Naive thymus-derived CD8-positive, alpha-beta T cell (primary cell): Measurements from ENCODE around the gene TIMM23. TPM values are rescaled to one million over a fixed set of nuclear protein-coding genes. Genes with fewer than 3 reads are reported as not detected.

Experiments
- ATAC-seq, 2 donors: fragments of 150-1000 bp; cut with Tn5 transposase in 1 of 2; sonication (Bioruptor Pico), chemical (Tn5 transposase) in 1 of 2; 1 replicate in 1 of 2; 2 replicates in 1 of 2; pipeline ENCODE4 v1.10.0; 2021; ENCODE audit warnings: mild to moderate bottlenecking in 2 of 2, moderate library complexity in 2 of 2
- POLR2A ChIA-PET: fragments of 350-600 bp; sonication (Branson Sonifier 250); formaldehyde crosslinking; loops from one replicate; lab custom pipeline; 2021; ENCODE audit warnings: antibody characterized with exemption; lab: Charles Lee
- DNase-seq, 10 donors: peaks; one replicate each; pipeline versions ENCODE4 v3.0.0 to v3.0.0-alpha.2; 2020 to 2022
- H3K27ac Mint-ChIP-seq, 10 donors: one replicate each; pipeline ENCODE4 v1.8.0; 2020 to 2022; ENCODE audit warnings: mild to moderate bottlenecking in 10 of 10, mixed read lengths in 10 of 10, moderate library complexity in 4 of 10, inconsistent platforms in 1 of 10
- H3K27me3 Mint-ChIP-seq, 5 donors: one replicate each; pipeline ENCODE4 v1.8.0; 2021 to 2022; ENCODE audit warnings: mixed read lengths in 5 of 5
- H3K36me3 Mint-ChIP-seq, 3 donors: one replicate each; pipeline ENCODE4 v1.8.0; 2020 to 2022; ENCODE audit warnings: mixed read lengths in 3 of 3, mild to moderate bottlenecking in 2 of 3, inconsistent platforms in 1 of 3
- H3K4me1 Mint-ChIP-seq, 4 donors: one replicate each; pipeline ENCODE4 v1.8.0; 2021 to 2022; ENCODE audit warnings: mixed read lengths in 4 of 4
- H3K4me3 Mint-ChIP-seq, 10 donors: one replicate each; pipeline ENCODE4 v1.8.0; 2020 to 2022; ENCODE audit warnings: mild to moderate bottlenecking in 10 of 10, mixed read lengths in 10 of 10, moderate library complexity in 6 of 10, inconsistent platforms in 1 of 10
- H3K9me3 Mint-ChIP-seq, 9 donors: one replicate each; pipeline ENCODE4 v1.8.0; 2020 to 2022; ENCODE audit warnings: mixed read lengths in 9 of 9, mild to moderate bottlenecking in 3 of 9, inconsistent platforms in 1 of 9, moderate library complexity in 1 of 9
- polyA plus RNA-seq, 3 donors: library from polyadenylated mRNA; unstranded; fragments of 300-500 nt; fragmentation: Illumina TruSeq; gene quantifications; one replicate each; pipeline ENCODE4 v1.2.3, GENCODE V29; 2021
- total RNA-seq, 8 experiments: library from RNA in 2 of 8; stranded (reverse) in 2 of 8; gene quantifications; one replicate each; pipeline ENCODE4 v1.2.3 and lab custom pipeline; 2021 to 2026

The TIMM23 gene
- total and polyA plus RNA-seq, 5 experiments from 2014 or later: 25.1 to 53.6 (median 42.7) TPM

DNA sequence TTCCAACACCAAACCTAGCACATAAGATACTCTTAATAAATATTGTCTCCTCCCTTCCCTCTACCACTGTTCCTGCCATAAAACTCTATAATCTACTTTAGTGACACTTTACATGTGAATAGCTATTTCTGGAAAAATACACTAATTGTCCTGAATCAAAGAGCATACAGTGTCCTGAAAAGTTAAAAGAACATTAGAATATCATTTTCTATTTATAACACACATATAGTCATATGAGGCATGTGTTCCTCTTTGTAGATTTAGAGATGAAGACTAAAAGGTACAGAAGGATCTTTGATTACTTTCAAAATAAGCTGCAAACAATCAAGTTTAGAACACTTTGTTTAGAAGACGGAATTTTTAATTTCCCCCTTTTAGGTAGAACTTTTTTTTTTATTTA is 44.5 kb downstream of the TIMM23 start:
- Mint-ChIP-seq H3K4me1 (peaks cover 19 to 54% (median 50%) of the 10 kb centered on the region in 4 donors), H3K36me3 (peaks cover 0 to 63% (median 5%) of the 10 kb centered on the region in 3 donors)

DNA sequence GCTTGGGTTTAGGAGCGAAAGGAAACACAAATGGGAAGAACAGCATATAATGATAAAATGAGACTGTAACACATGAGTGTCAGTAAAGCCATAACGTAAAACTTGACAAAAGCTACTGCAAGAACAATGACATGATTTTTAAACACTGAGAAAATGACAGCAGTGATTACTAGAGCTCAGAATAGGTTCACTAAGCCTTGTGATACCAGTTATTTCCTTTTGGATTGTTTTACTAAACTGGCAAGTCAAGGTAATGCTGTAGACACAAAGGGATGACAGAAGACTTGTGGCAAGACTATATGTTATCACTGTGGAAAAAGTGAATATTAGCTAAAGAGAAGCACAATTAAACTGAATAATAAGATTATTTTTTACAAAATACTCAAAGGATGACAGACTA is 45.4 kb downstream of the TIMM23 start:
- H3K9me3 Mint-ChIP-seq: no peaks in the 10 kb centered on the region
- H3K4me3 Mint-ChIP-seq: peak overlapping the region in 1 of 10 donors; percentile 14
- H3K4me1 Mint-ChIP-seq: peaks cover 23 to 62% (median 57%) of the 10 kb centered on the region in 4 donors
- no peak for ATAC-seq
- no peaks in the 10 kb centered on the region for H3K27me3 Mint-ChIP-seq
- POLR2A ChIA-PET: interaction anchor here (0.6 kb wide), 1 partner anchor 10 kb away, joined by 7 read pairs; no protein-coding TSS in a partner anchor
- DNase-seq: no peak
- peaks cover 0 to 60% (median 5%) of the 10 kb centered on the region in 3 donors for H3K36me3 Mint-ChIP-seq
- H3K27ac Mint-ChIP-seq: peak overlapping the region in 8 of 10 donors; percentile 12 to 84 (median 48)

More for the DNA sequence above, 44.5 kb downstream of the TIMM23 start:
- ATAC-seq (no peak), DNase-seq (no peak)
- POLR2A ChIA-PET: no interaction called here
- peak overlapping the region in 9 of 10 donors; percentile 5 to 82 (median 53) for H3K27ac Mint-ChIP-seq
- no peaks in the 10 kb centered on the region for H3K27me3 Mint-ChIP-seq
- H3K4me3 Mint-ChIP-seq: no peak overlapping the region
- H3K9me3 Mint-ChIP-seq: no peaks in the 10 kb centered on the region

DNA sequence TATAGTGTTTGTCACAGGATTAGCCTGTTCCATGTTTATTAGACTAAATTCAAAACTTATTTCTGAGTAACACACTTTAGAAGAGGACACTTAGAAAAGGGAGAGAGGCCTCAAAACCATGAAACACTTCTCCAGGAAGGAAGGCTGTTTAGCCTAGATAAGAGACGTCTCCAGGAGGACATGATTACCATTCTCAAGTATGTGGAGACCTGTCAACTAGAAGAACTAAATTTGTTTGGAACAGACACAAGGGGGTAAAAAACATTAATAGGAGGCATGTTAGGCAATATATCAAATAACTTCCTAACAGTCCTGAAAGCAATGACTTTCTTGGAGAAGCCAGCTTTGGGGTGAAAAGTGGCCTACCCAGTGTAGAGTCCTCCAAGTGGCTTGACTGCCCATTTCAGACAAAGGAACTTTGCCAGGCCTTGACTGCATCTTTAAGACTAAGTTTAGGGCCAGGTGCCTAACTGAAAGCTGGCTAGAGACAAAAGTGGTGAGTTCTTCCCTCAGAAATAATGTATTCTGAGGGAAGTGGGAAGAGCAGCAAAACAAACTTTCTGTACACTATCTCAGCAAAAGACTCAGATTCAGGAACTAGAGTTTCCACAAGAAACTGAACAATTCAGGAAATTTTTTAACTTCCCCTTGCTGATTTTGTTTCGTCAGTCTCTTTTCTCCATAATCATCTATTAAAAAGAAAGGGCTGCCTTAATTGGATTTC is 46.3 kb downstream of the TIMM23 start:
- Mint-ChIP-seq H3K27ac (peak overlapping the region in 8 of 10 donors; percentile 14 to 86 (median 62)), H3K36me3 (peaks cover 0 to 51% (median 5%) of the 10 kb centered on the region in 3 donors), H3K4me1 (peaks cover 25 to 70% (median 64%) of the 10 kb centered on the region in 4 donors), H3K9me3 (no peaks in the 10 kb centered on the region), H3K4me3 (peak overlapping the region in 3 of 10 donors; percentile 14 to 43 (median 20)), H3K27me3 (no peaks in the 10 kb centered on the region)
- ATAC-seq: no peak
- POLR2A ChIA-PET: no interaction called here
- no peak for DNase-seq

DNA sequence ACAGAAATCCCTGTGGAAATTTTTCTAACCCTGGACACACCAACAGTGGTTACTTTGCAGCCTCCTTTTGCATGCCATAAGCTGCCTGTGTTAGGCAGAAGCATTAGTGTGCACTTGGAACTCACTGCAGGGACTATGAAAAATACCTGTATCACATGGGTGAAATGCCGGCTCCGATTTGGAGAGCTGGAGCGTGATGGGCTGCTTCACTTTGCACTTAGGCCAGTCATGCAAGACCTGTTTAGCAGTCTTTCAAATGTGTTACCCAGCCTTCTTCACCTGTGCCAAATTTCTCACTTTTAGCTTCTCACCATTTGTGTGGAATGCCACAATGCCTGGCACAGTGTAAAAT is 46.9 kb downstream of the TIMM23 start:
- POLR2A ChIA-PET: interaction anchor here (0.7 kb wide), 1 partner anchor 11 kb away, joined by 3 read pairs; no protein-coding TSS in a partner anchor

DNA sequence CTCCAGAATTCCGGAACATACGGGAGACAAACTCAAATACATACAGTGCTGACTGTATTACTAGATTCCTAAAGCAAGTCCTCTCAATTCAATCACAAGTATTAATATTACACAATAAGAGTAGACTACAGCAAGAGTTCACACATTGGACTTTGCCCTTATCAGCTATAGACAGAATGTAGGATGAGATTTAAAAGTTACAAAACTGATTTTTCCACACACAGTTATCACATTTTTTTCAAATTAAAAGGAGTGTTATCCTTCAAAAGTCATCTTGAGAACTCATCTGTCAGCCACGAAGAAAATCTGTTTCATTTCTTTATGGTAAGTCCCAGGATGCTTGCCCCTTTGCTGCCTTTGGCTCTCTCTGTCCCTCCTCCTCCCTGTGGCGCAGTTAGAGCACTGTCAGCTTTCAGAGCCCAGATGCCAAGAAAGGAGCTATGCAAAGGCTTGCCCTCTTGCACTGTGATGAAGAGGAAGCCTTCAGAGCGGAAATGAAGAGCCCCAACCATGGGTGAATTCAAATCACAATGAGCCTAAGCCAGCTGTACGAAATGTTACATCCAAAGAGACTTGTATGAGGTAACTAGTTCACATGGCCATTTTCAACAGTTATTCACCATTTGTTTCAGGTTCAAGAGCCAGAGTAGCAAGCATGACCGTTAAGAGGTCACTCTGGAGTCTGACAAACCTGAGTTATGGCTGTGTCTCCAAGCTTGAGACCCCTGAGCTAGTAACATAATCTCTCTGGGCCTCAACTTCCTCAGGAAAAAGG is 47.5 kb downstream of the TIMM23 start:
- H3K9me3 Mint-ChIP-seq: no peaks in the 10 kb centered on the region
- H3K4me3 Mint-ChIP-seq: peak overlapping the region in 9 of 10 donors; percentile 27 to 81 (median 63)
- H3K27ac Mint-ChIP-seq: peak overlapping the region; percentile 51 to 92 (median 85)
- H3K4me1 Mint-ChIP-seq: peaks cover 30 to 82% (median 75%) of the 10 kb centered on the region in 4 donors
- DNase-seq (peak in 2 of 10 donors; percentile 28 to 29), ATAC-seq (peak; percentile 23 to 56)
- peaks cover 0 to 40% (median under 1%) of the 10 kb centered on the region in 3 donors for H3K36me3 Mint-ChIP-seq
- H3K27me3 Mint-ChIP-seq: no peaks in the 10 kb centered on the region
- POLR2A ChIA-PET: interaction anchor here (0.7 to 0.8 kb wide), 3 partner anchors 10 to 58 kb away, joined by 3 to 10 read pairs (median 3); no protein-coding TSS in a partner anchor

More for the DNA sequence above, 46.9 kb downstream of the TIMM23 start:
- H3K4me1 Mint-ChIP-seq: peaks cover 28 to 76% (median 69%) of the 10 kb centered on the region in 4 donors
- H3K36me3 Mint-ChIP-seq: peaks cover 0 to 46% (median 5%) of the 10 kb centered on the region in 3 donors
- H3K4me3 Mint-ChIP-seq: peak overlapping the region in 5 of 10 donors; percentile 18 to 81 (median 64)
- ATAC-seq: no peak
- no peaks in the 10 kb centered on the region for H3K9me3 Mint-ChIP-seq
- H3K27ac Mint-ChIP-seq: peak overlapping the region; percentile 37 to 88 (median 74)
- no peak for DNase-seq
- H3K27me3 Mint-ChIP-seq: no peaks in the 10 kb centered on the region

DNA sequence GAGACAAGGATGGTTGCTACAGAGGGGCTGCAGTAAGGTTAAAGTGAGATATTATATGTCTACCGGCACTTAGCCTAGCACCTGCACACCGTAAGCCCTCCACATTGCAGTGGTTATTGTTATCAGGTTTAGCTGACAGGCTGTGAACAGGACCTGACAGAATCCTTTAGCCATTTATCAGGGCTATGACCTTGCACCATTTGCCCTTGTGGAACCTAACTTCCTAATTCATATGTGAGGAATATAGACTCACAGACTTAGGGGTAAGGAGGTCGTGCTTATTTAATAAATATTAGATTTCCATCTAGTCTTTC is 48.0 kb downstream of the TIMM23 start:
- POLR2A ChIA-PET: interaction anchor here (0.8 kb wide), 1 partner anchor 13 kb away, joined by 10 read pairs; no protein-coding TSS in a partner anchor
- peak overlapping the region in 5 of 10 donors; percentile 33 to 81 (median 60) for H3K4me3 Mint-ChIP-seq
- peaks cover 32 to 87% (median 80%) of the 10 kb centered on the region in 4 donors for H3K4me1 Mint-ChIP-seq
- H3K27me3 Mint-ChIP-seq: no peaks in the 10 kb centered on the region
- ATAC-seq: no peak
- no peaks in the 10 kb centered on the region for H3K9me3 Mint-ChIP-seq
- peaks cover 0 to 36% (median 0%) of the 10 kb centered on the region in 3 donors for H3K36me3 Mint-ChIP-seq
- DNase-seq: no peak
- peak overlapping the region in 8 of 10 donors; percentile 51 to 88 (median 85) for H3K27ac Mint-ChIP-seq

DNA sequence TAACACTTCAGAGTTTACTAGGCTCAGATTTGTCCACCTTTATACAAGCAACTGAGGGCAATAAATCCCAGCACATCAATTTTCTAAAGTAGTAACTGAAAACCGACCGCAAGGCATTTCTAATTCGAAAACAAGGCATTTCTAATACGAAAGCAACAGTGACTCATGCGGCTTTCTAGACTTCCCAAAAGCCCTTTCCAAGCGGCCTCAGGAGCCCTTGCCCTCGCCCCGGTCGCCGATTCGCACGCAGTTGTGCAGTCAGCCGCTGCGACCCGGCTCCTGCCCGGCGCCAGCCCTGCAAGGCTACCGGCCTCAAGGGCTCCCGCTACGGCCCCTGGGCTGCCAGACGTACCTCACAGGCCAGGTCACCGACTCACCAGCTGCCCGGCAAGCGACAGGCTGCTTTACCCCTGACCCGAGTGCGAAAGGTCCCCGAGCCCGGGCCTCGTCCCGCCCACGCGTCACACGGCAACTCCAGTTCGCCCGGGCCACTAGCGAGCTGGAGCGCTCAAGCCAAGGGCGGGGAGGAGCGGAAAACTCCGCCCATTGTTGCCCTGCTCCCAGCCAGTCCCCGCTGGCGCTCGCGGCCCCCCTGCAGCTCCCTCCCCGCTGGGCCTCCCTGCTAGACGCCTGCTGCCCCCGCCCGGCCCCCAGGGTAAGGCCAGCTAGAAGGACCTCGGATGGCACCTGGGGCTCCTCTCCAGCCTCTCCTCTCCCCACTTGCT is 50.9 kb downstream of the TIMM23 start:
- DNase-seq: peak; percentile 62 to 84 (median 72)
- Mint-ChIP-seq H3K27ac (peak overlapping the region; percentile 73 to 94 (median 84)), H3K36me3 (peaks cover 0 to 26% (median 0%) of the 10 kb centered on the region in 3 donors), H3K27me3 (no peaks in the 10 kb centered on the region), H3K4me3 (peak overlapping the region; percentile 78 to 93 (median 88)), H3K9me3 (no peaks in the 10 kb centered on the region), H3K4me1 (peaks cover 39 to 96% (median 94%) of the 10 kb centered on the region in 4 donors)
- ATAC-seq: peak; percentile 94 to 98
- POLR2A ChIA-PET: interaction anchor here (1.1 to 1.5 kb wide), 2 partner anchors 71 to 246 kb away, joined by 3 read pairs; no protein-coding TSS in a partner anchor

DNA sequence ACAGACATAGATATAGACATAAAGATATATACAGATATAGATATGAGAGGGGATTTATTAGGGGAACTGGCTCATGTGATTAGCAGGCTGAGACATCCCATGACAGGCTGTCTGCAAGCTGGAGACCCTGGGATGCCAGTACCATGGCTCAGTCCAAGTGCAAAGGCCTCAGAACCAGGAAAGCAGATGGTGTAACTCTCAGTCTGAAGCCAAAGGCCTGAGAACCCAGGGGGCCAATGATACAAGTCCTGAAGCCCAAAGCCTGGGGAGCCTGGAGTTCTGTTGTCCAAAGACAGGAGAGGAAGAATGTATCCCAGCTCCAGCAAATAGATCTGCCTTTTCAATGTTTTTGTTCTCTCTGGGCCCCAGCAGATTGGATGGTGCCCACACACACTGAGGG is 52.7 kb downstream of the TIMM23 start:
- Mint-ChIP-seq H3K4me3 (peak overlapping the region in 6 of 10 donors; percentile 4 to 90 (median 26)), H3K27ac (peak overlapping the region in 6 of 10 donors; percentile 19 to 82 (median 52)), H3K4me1 (peaks cover 35 to 96% (median 94%) of the 10 kb centered on the region in 4 donors), H3K36me3 (peaks cover 0 to 25% (median 0%) of the 10 kb centered on the region in 3 donors), H3K27me3 (no peaks in the 10 kb centered on the region), H3K9me3 (no peaks in the 10 kb centered on the region)
- POLR2A ChIA-PET: interaction anchor here (0.8 kb wide), 1 partner anchor 67 kb away, joined by 3 read pairs; no protein-coding TSS in a partner anchor
- no peak for DNase-seq
- no peak for ATAC-seq

DNA sequence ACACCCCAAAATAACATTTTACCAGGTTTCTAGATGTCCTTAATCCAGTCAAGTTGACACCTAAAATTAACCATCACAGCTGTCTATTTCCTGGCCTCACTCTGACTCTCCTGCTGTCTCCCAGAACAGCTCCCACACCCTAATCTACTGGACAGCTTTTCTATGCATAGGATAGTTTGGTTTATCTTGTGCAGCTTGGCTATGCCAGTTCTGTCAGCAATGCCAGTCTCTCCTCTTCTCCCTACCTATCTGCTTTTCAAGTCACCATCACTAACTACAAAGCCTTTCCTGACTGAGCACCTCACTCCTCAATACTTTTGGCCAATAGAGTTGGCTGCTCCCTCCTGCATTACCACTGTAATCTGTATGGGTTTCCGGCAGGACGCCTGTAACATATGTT is 53.1 kb downstream of the TIMM23 start:
- Mint-ChIP-seq H3K27me3 (no peaks in the 10 kb centered on the region), H3K36me3 (peaks cover 0 to 25% (median 0%) of the 10 kb centered on the region in 3 donors), H3K4me3 (peak overlapping the region in 7 of 10 donors; percentile 5 to 43 (median 15)), H3K27ac (peak overlapping the region in 8 of 10 donors; percentile 8 to 92 (median 54)), H3K4me1 (peaks cover 36 to 95% (median 91%) of the 10 kb centered on the region in 4 donors), H3K9me3 (no peaks in the 10 kb centered on the region)
- no peak for DNase-seq
- POLR2A ChIA-PET: interaction anchor here (0.8 kb wide), 1 partner anchor 66 kb away, joined by 3 read pairs; no protein-coding TSS in a partner anchor
- ATAC-seq: no peak

DNA sequence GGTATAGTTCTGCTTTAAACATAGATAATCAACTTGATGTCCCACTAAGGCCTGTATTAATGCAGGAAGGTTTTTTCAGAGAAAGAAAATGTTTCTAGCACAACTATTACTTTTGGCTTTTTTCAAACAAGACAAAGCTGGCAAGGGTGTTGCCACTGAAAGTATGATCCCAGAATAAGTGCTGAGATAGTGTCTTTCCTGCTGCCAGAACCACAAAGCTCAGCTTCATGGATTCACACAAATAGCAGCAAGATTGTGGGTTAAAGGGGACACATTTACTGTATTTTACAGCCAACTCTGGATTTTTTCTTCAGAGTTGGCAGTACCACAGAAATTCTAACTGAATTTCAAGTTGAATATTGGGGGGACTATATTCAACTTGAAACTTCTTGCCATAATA is 53.8 kb downstream of the TIMM23 start:
- Mint-ChIP-seq H3K4me1 (peaks cover 37 to 95% (median 89%) of the 10 kb centered on the region in 4 donors), H3K27me3 (no peaks in the 10 kb centered on the region), H3K36me3 (peaks cover 0 to 21% (median 0%) of the 10 kb centered on the region in 3 donors), H3K4me3 (peak overlapping the region in 2 of 10 donors; percentile 34 to 43), H3K27ac (peak overlapping the region in 1 of 10 donors; percentile 82), H3K9me3 (no peaks in the 10 kb centered on the region)
- POLR2A ChIA-PET: no interaction called here
- DNase-seq (no peak), ATAC-seq (no peak)

DNA sequence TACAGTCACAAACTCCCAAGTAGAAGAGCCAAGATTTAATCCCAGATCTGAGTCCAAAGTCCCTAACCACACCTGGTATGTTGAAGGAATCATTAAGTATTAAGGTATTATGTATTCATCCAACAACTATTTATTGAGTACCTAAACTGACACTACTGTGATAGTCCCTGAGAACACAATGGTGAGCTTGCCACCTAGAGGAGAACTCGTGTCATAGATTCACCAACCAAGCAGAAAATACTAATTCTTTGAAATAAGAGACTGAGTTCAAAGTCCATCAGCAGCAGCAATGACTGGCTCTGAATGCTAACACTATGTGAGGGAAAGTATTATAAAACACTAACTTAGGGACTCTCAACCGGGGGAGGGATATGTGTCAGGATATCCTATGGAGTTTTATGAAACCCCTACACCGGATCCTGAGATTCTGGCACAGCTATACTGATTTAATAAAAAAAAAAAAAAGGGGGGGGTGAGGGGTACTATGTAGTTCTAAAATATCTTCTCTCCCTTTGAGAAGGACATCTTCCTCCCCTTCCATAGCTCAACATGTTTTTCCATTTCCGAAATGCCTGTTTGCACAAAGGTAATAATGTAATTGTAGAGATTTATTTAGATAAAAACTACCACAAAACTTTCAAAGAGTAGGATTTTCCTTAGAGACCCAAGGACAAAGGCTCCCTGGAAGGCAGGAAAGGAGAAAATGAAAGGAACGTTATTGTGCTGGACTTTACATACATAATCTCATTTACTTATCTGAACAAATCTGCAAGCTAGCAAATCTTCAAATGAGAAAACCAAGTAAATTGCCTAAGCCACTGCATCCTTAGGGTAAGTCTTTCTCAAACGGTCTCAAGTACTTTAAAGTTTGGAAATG is 56.5 kb downstream of the TIMM23 start:
- H3K27ac Mint-ChIP-seq: peak overlapping the region; percentile 92 to 99 (median 97)
- ATAC-seq (peak; percentile 25 to 39), DNase-seq (peak in 7 of 10 donors; percentile 3 to 59 (median 35))
- H3K36me3 Mint-ChIP-seq: peaks cover 0 to 16% (median 0%) of the 10 kb centered on the region in 3 donors
- POLR2A ChIA-PET: interaction anchor here (0.6 to 1.5 kb wide), 6 partner anchors 63 to 231 kb away, joined by 3 to 9 read pairs (median 4); no protein-coding TSS in a partner anchor
- H3K4me1 Mint-ChIP-seq: peaks cover 29 to 71% (median 70%) of the 10 kb centered on the region in 4 donors
- H3K9me3 Mint-ChIP-seq: no peaks in the 10 kb centered on the region
- H3K27me3 Mint-ChIP-seq: no peaks in the 10 kb centered on the region
- peak overlapping the region; percentile 92 to 100 (median 98) for H3K4me3 Mint-ChIP-seq
